ENCODE measurements around the gene PTPRK. TPM values are rescaled to one million over a fixed set of nuclear protein-coding genes. Genes with fewer than 3 reads are reported as not detected.

PTPRK gene
- total RNA-seq, 2 experiments from 2014 or later = 1.8 to 2.2 TPM

- POLR2A ChIA-PET = no interaction called here
- no peaks in the 10 kb centered on the region for H3K4me1 Mint-ChIP-seq (ENCODE audit: low read depth)
- no peak overlapping the region for H3K27ac Mint-ChIP-seq
- no peak overlapping the region for H3K4me3 Mint-ChIP-seq
- DNase-seq = no peak
- CTCF ChIA-PET = no interaction called here
- intact Hi-C loops (cut with micrococcal nuclease) = no loop called here
- no peaks in the 10 kb centered on the region for H3K27me3 Mint-ChIP-seq
- no peaks in the 10 kb centered on the region for H3K9me3 Mint-ChIP-seq
- H3K36me3 Mint-ChIP-seq = no peaks in the 10 kb centered on the region
Observed at GRCh38 chr6:128388380-128388779, 132.0 kb downstream of the PTPRK start.

- peaks cover 8% of the 10 kb centered on the region for H3K36me3 Mint-ChIP-seq
- peaks cover 13% of the 10 kb centered on the region for H3K9me3 Mint-ChIP-seq
Observed at GRCh38 chr6:128380891-128381290, 139.5 kb downstream of the PTPRK start.

GRCh38 chr6:128379577-128379976, 140.8 kb downstream of the PTPRK start:
- CTCF ChIA-PET = no interaction called here
- no peak for DNase-seq
- no peak overlapping the region for H3K4me3 Mint-ChIP-seq
- peaks cover 23% of the 10 kb centered on the region for H3K9me3 Mint-ChIP-seq
- no peaks in the 10 kb centered on the region for H3K4me1 Mint-ChIP-seq (ENCODE audit: low read depth)
- H3K27me3 Mint-ChIP-seq = no peaks in the 10 kb centered on the region
- intact Hi-C loops (cut with micrococcal nuclease) = no loop called here
- POLR2A ChIA-PET = no interaction called here
- no peak overlapping the region for H3K27ac Mint-ChIP-seq
- H3K36me3 Mint-ChIP-seq = peaks cover 10% of the 10 kb centered on the region

More at GRCh38 chr6:128380891-128381290, 139.5 kb downstream of the PTPRK start:
- Mint-ChIP-seq H3K4me1 (ENCODE audit: low read depth) (no peaks in the 10 kb centered on the region), H3K27ac (no peak overlapping the region), H3K27me3 (no peaks in the 10 kb centered on the region), H3K4me3 (no peak overlapping the region)
- ChIA-PET CTCF (no interaction called here), POLR2A (no interaction called here)
- intact Hi-C loops (cut with micrococcal nuclease) = no loop called here
- no peak for DNase-seq

- intact Hi-C loops (cut with micrococcal nuclease) = no loop called here
- CTCF ChIA-PET = no interaction called here
- Mint-ChIP-seq H3K27ac (no peak overlapping the region), H3K4me3 (no peak overlapping the region), H3K9me3 (peaks cover 24% of the 10 kb centered on the region), H3K36me3 (peaks cover 10% of the 10 kb centered on the region), H3K4me1 (ENCODE audit: low read depth) (no peaks in the 10 kb centered on the region), H3K27me3 (no peaks in the 10 kb centered on the region)
- no peak for DNase-seq
- POLR2A ChIA-PET = no interaction called here
Observed at GRCh38 chr6:128376952-128377503, 143.4 kb downstream of the PTPRK start.

- ChIA-PET CTCF (no interaction called here), POLR2A (no interaction called here)
- Mint-ChIP-seq H3K27me3 (no peaks in the 10 kb centered on the region), H3K27ac (no peak overlapping the region), H3K9me3 (peaks cover 13% of the 10 kb centered on the region), H3K4me3 (no peak overlapping the region), H3K4me1 (ENCODE audit: low read depth) (no peaks in the 10 kb centered on the region), H3K36me3 (peaks cover 2% of the 10 kb centered on the region)
- no peak for DNase-seq
- intact Hi-C loops (cut with micrococcal nuclease) = no loop called here
Observed at GRCh38 chr6:128371136-128371535, 149.3 kb downstream of the PTPRK start.

- H3K36me3 Mint-ChIP-seq = peaks cover under 1% of the 10 kb centered on the region
- H3K9me3 Mint-ChIP-seq = peaks cover 3% of the 10 kb centered on the region
- H3K4me3 Mint-ChIP-seq = no peak overlapping the region
- ChIA-PET POLR2A (no interaction called here), CTCF (interaction anchor here (0.6 kb wide), 1 partner anchor 870 kb away, joined by 3 read pairs; no protein-coding TSS in a partner anchor)
- H3K27ac Mint-ChIP-seq = no peak overlapping the region
- DNase-seq = no peak
- intact Hi-C loops (cut with micrococcal nuclease) = no loop called here
- H3K27me3 Mint-ChIP-seq = no peaks in the 10 kb centered on the region
- no peaks in the 10 kb centered on the region for H3K4me1 Mint-ChIP-seq (ENCODE audit: low read depth)
Observed at GRCh38 chr6:128370072-128370471, 150.3 kb downstream of the PTPRK start.

- Mint-ChIP-seq H3K27ac (no peak overlapping the region), H3K27me3 (no peaks in the 10 kb centered on the region), H3K4me3 (no peak overlapping the region), H3K4me1 (ENCODE audit: low read depth) (no peaks in the 10 kb centered on the region), H3K9me3 (no peaks in the 10 kb centered on the region), H3K36me3 (no peaks in the 10 kb centered on the region)
- intact Hi-C loops (cut with micrococcal nuclease) = no loop called here
- ChIA-PET CTCF (no interaction called here), POLR2A (no interaction called here)
- DNase-seq = no peak
Observed at GRCh38 chr6:128368213-128368944, 152.0 kb downstream of the PTPRK start.

GRCh38 chr6:128367437-128367836, 153.0 kb downstream of the PTPRK start:
- H3K9me3 Mint-ChIP-seq = no peaks in the 10 kb centered on the region
- H3K27me3 Mint-ChIP-seq = no peaks in the 10 kb centered on the region
- DNase-seq = no peak
- no peak overlapping the region for H3K27ac Mint-ChIP-seq
- H3K4me1 Mint-ChIP-seq (ENCODE audit: low read depth) = no peaks in the 10 kb centered on the region
- intact Hi-C loops (cut with micrococcal nuclease) = no loop called here
- CTCF ChIA-PET = no interaction called here
- POLR2A ChIA-PET = no interaction called here
- H3K4me3 Mint-ChIP-seq = no peak overlapping the region
- H3K36me3 Mint-ChIP-seq = no peaks in the 10 kb centered on the region

- CTCF ChIA-PET = no interaction called here
Observed at GRCh38 chr6:128365520-128366160, 154.8 kb downstream of the PTPRK start.

GRCh38 chr6:128364766-128365519, 155.5 kb downstream of the PTPRK start:
- Mint-ChIP-seq H3K27ac (no peak overlapping the region), H3K27me3 (no peaks in the 10 kb centered on the region), H3K4me3 (no peak overlapping the region), H3K36me3 (no peaks in the 10 kb centered on the region), H3K9me3 (no peaks in the 10 kb centered on the region), H3K4me1 (ENCODE audit: low read depth) (no peaks in the 10 kb centered on the region)
- intact Hi-C loops (cut with micrococcal nuclease) = no loop called here
- ChIA-PET CTCF (no interaction called here), POLR2A (no interaction called here)
- DNase-seq = no peak

More at GRCh38 chr6:128365520-128366160, 154.8 kb downstream of the PTPRK start:
- no peak for DNase-seq
- POLR2A ChIA-PET = no interaction called here
- H3K4me1 Mint-ChIP-seq (ENCODE audit: low read depth) = no peaks in the 10 kb centered on the region
- H3K27me3 Mint-ChIP-seq = no peaks in the 10 kb centered on the region
- intact Hi-C loops (cut with micrococcal nuclease) = no loop called here
- no peak overlapping the region for H3K27ac Mint-ChIP-seq
- no peaks in the 10 kb centered on the region for H3K9me3 Mint-ChIP-seq
- H3K4me3 Mint-ChIP-seq = no peak overlapping the region
- H3K36me3 Mint-ChIP-seq = no peaks in the 10 kb centered on the region

- ChIA-PET CTCF (no interaction called here), POLR2A (no interaction called here)
- Mint-ChIP-seq H3K27me3 (no peaks in the 10 kb centered on the region), H3K4me1 (ENCODE audit: low read depth) (no peaks in the 10 kb centered on the region), H3K4me3 (no peak overlapping the region), H3K9me3 (no peaks in the 10 kb centered on the region), H3K36me3 (no peaks in the 10 kb centered on the region), H3K27ac (no peak overlapping the region)
- intact Hi-C loops (cut with micrococcal nuclease) = no loop called here
- DNase-seq = no peak
Observed at GRCh38 chr6:128363020-128363813, 157.2 kb downstream of the PTPRK start.

GRCh38 chr6:128361378-128361777, 159.0 kb downstream of the PTPRK start:
- no peak overlapping the region for H3K27ac Mint-ChIP-seq
- ChIA-PET POLR2A (no interaction called here), CTCF (no interaction called here)
- DNase-seq = no peak
- H3K4me3 Mint-ChIP-seq = no peak overlapping the region
- H3K36me3 Mint-ChIP-seq = no peaks in the 10 kb centered on the region
- H3K27me3 Mint-ChIP-seq = no peaks in the 10 kb centered on the region
- no peaks in the 10 kb centered on the region for H3K4me1 Mint-ChIP-seq (ENCODE audit: low read depth)
- intact Hi-C loops (cut with micrococcal nuclease) = no loop called here
- no peaks in the 10 kb centered on the region for H3K9me3 Mint-ChIP-seq

Measured in activated CD4-positive, alpha-beta memory T cell treated with anti-CD3 and anti-CD28 coated beads for 36 hours (primary cell).